Keratinocyte (primary cell): Measurements from ENCODE around the gene LOXHD1. TPM values are rescaled to one million over a fixed set of nuclear protein-coding genes. Genes with fewer than 3 reads are reported as not detected.

ENCODE experiments used
- DNase-seq: peaks from one replicate; pipeline ENCODE4 v3.0.0-alpha.2; 2011; ENCODE audit warnings: low read depth, missing footprints, low spot score
- FAIRE-seq: peaks from 2 replicates; lab custom pipeline; 2011; peaks lifted over from hg19 to GRCh38; lab: Jason Lieb, UNC
- H2AFZ ChIP-seq: 2 replicates; pipeline ENCODE4 v1.6.0; 2012; ENCODE audit warnings: low read length, control low read depth, inconsistent platforms; ENCODE audit not compliant: control insufficient read depth
- H3K27ac ChIP-seq: 2 replicates; pipeline ENCODE4 v1.5.1; 2011; ENCODE audit warnings: low read length; ENCODE audit not compliant: control insufficient read depth, insufficient read depth
- H3K27me3 ChIP-seq: 3 replicates; pipeline ENCODE4 v1.6.0; 2011; ENCODE audit warnings: low read length; ENCODE audit not compliant: control insufficient read depth, insufficient read depth; ENCODE audit errors: extremely low read depth
- H3K36me3 ChIP-seq, 2 experiments: 2 replicates in 1 of 2; 3 replicates in 1 of 2; pipeline ENCODE4 v1.5.1; 2011; ENCODE audit warnings: low read length in 2 of 2, mild to moderate bottlenecking in 1 of 2; ENCODE audit not compliant: control insufficient read depth in 2 of 2, insufficient read depth in 2 of 2; ENCODE audit errors: extremely low read depth in 1 of 2
- H3K4me1 ChIP-seq: 3 replicates; pipeline ENCODE4 v1.5.1; 2011; ENCODE audit warnings: low read length; ENCODE audit not compliant: control insufficient read depth, insufficient read depth; ENCODE audit errors: extremely low read depth
- H3K4me2 ChIP-seq: 3 replicates; pipeline ENCODE4 v1.6.0; 2011; ENCODE audit warnings: low read depth, low read length; ENCODE audit not compliant: control insufficient read depth, insufficient read depth; ENCODE audit errors: extremely low read depth
- H3K4me3 ChIP-seq, 3 experiments: fragments of 200-600 bp in 1 of 3; sonication (generic) in 1 of 3; 2 replicates in 2 of 3; 3 replicates in 1 of 3; pipeline ENCODE4 v1.5.1; 2011 to 2016; ENCODE audit warnings: low read length in 3 of 3, mild to moderate bottlenecking in 3 of 3, control low read depth in 2 of 3, inconsistent platforms in 1 of 3, low read depth in 1 of 3, mixed read lengths in 1 of 3, mixed run types in 1 of 3, moderate library complexity in 1 of 3; ENCODE audit not compliant: control insufficient read depth in 2 of 3, insufficient read depth in 2 of 3; ENCODE audit errors: extremely low read depth in 1 of 3
- H3K79me2 ChIP-seq: 2 replicates; pipeline ENCODE4 v1.6.0; 2012; ENCODE audit warnings: low read length; ENCODE audit not compliant: control insufficient read depth, insufficient read depth
- H3K9ac ChIP-seq: 3 replicates; pipeline ENCODE4 v1.6.0; 2011; ENCODE audit warnings: low read length; ENCODE audit not compliant: control insufficient read depth, insufficient read depth; ENCODE audit errors: extremely low read depth
- H3K9me1 ChIP-seq: 3 replicates; pipeline ENCODE4 v1.6.0; 2011; ENCODE audit warnings: low read length; ENCODE audit not compliant: control insufficient read depth, insufficient read depth; ENCODE audit errors: extremely low read depth
- H3K9me3 ChIP-seq: 2 replicates; pipeline ENCODE4 v1.5.1; 2012; ENCODE audit warnings: low read depth, low read length; ENCODE audit not compliant: control insufficient read depth
- H4K20me1 ChIP-seq: 3 replicates; pipeline ENCODE4 v1.6.0; 2011; ENCODE audit warnings: low read length; ENCODE audit not compliant: control insufficient read depth, insufficient read depth; ENCODE audit errors: extremely low read depth
- CTCF ChIP-seq, 3 experiments: IDR thresholded peaks in 1 of 3; conservative IDR thresholded peaks in 1 of 3; optimal IDR thresholded peaks in 1 of 3; 2 replicates in 2 of 3; 3 replicates in 1 of 3; pipeline versions ENCODE3 to v1.5.1; 2011; ENCODE audit warnings: low read length in 3 of 3, mild to moderate bottlenecking in 3 of 3, moderate library complexity in 2 of 3, control low read depth in 1 of 3, inconsistent platforms in 1 of 3; ENCODE audit not compliant: insufficient read depth in 2 of 3; ENCODE audit errors: extremely low read depth in 1 of 3
- EZH2 ChIP-seq: IDR thresholded peaks from one replicate; pipeline ENCODE4 v1.6.1; 2012; ENCODE audit warnings: inconsistent platforms, mild to moderate bottlenecking, low read length, moderate library complexity
- dilution Hi-C: fragments of 300-500 bp; cut with MboI; formaldehyde crosslinking; loops from one replicate; pipeline ENCODE4 v1.7.0; 2020; ENCODE audit warnings: low sequenced_read_pairs; ENCODE audit not compliant: extremely low pct_ligation_motif_present
- polyA plus RNA-seq, 5 experiments: library from polyadenylated mRNA; depleted of rRNA in 3 of 5; stranded (reverse) in 3 of 5; stranded (forward) in 1 of 5; unstranded in 1 of 5; fragments of >200 nt; gene quantifications; 1 replicate in 1 of 5; 2 replicates in 3 of 5; 3 replicates in 1 of 5; pipeline versions ENCODE4 v1.2.1 to v1.2.3, GENCODE V29; 2011 to 2012; ENCODE audit warnings: missing spikeins in 2 of 5, low read depth in 1 of 5, low replicate concordance in 1 of 5

The LOXHD1 gene
- polyA plus RNA-seq, 1 donor (not counting 4 experiments of a cell fraction or from before 2014, with no cell fraction given) = not detected

- Histone ChIP-seq H3K9me3 (peaks cover 2% of the 10 kb centered on the region), H3K27me3 (no peaks in the 10 kb centered on the region), H3K4me1 (no peaks in the 10 kb centered on the region), H2AFZ (no peak overlapping the region), H3K4me3 (no peak overlapping the region), H3K4me2 (no peak overlapping the region), H3K9me1 (no peaks in the 10 kb centered on the region), H3K36me3 (no peaks in the 10 kb centered on the region), H3K27ac (no peak overlapping the region), H3K79me2 (no peaks in the 10 kb centered on the region), H3K9ac (no peak overlapping the region), H4K20me1 (no peaks in the 10 kb centered on the region)
- DNase-seq = no peak
- TF ChIP-seq CTCF (optimal IDR thresholded peaks at IDR 0.05 in 1 of 3, IDR thresholded peaks at IDR 0.05 in 1 of 3, conservative IDR thresholded peaks at IDR 0.05 in 1 of 3; ENCODE audit: extremely low read depth in 1 of 3, insufficient read depth in 2 of 3, low read length in 3 of 3) (no peak), EZH2 (no peak)
- dilution Hi-C loops = no loop called here
- no peak for FAIRE-seq
Observed at GRCh38 chr18:46542545-46542944, 114.5 kb downstream of the LOXHD1 start.

- no peaks in the 10 kb centered on the region for H3K36me3 ChIP-seq
- TF ChIP-seq CTCF (optimal IDR thresholded peaks at IDR 0.05 in 1 of 3, IDR thresholded peaks at IDR 0.05 in 1 of 3, conservative IDR thresholded peaks at IDR 0.05 in 1 of 3; ENCODE audit: extremely low read depth in 1 of 3, insufficient read depth in 2 of 3, low read length in 3 of 3) (no peak), EZH2 (no peak)
- no peak overlapping the region for H3K4me2 ChIP-seq
- no peaks in the 10 kb centered on the region for H3K79me2 ChIP-seq
- dilution Hi-C loops = no loop called here
- no peaks in the 10 kb centered on the region for H3K9me1 ChIP-seq
- H3K9ac ChIP-seq = no peak overlapping the region
- H3K27ac ChIP-seq = no peak overlapping the region
- no peaks in the 10 kb centered on the region for H3K4me1 ChIP-seq
- H3K9me3 ChIP-seq = peaks cover 2% of the 10 kb centered on the region
- no peaks in the 10 kb centered on the region for H3K27me3 ChIP-seq
- FAIRE-seq (no peak), DNase-seq (no peak)
- no peak overlapping the region for H2AFZ ChIP-seq
- H3K4me3 ChIP-seq = no peak overlapping the region
- no peaks in the 10 kb centered on the region for H4K20me1 ChIP-seq
Observed at GRCh38 chr18:46541626-46542189, 115.3 kb downstream of the LOXHD1 start.
